Activated naive CD4-positive, alpha-beta T cell treated with anti-CD3 and anti-CD28 coated beads, Interleukin-2, amount 50 U/mL, for 72 hours (primary cell): ENCODE measurements around the gene MTG2. TPM values are rescaled to one million over a fixed set of nuclear protein-coding genes. Genes with fewer than 3 reads are reported as not detected.

Experiments
- ATAC-seq, 2 donors: fragments of 150-1000 bp; cut with Tn5 transposase; 2 replicates each; pipeline ENCODE4 v1.10.0; 2021; ENCODE audit warnings: mild to moderate bottlenecking in 2 of 2, moderate library complexity in 2 of 2
- DNase-seq, 2 donors: peaks; one replicate each; pipeline ENCODE4 v3.0.0; 2021 to 2022; ENCODE audit warnings: low spot score in 2 of 2
- H3K27ac Mint-ChIP-seq, 2 donors: one replicate each; pipeline ENCODE4 v1.8.0; 2022; ENCODE audit warnings: mild to moderate bottlenecking in 2 of 2, mixed read lengths in 2 of 2
- H3K36me3 Mint-ChIP-seq, 2 donors: one replicate each; pipeline ENCODE4 v1.8.0; 2022; ENCODE audit warnings: mixed read lengths in 2 of 2
- H3K9me3 Mint-ChIP-seq, 2 donors: one replicate each; pipeline ENCODE4 v1.8.0; 2022; ENCODE audit warnings: mixed read lengths in 2 of 2
- total RNA-seq, 2 donors: library from RNA; stranded (reverse); gene quantifications; one replicate each; pipeline ENCODE4 v1.2.3, GENCODE V29; 2022

MTG2 gene
- total RNA-seq, 2 donors from 2014 or later, result 33.9 to 39.5 TPM

- no peak for DNase-seq
- ATAC-seq, result no peak
- no peak overlapping the region for H3K27ac Mint-ChIP-seq
These were observed 4.3 kb downstream of the MTG2 start for GRCh38 chr20:62186887-62187866.

GRCh38 chr20:62190639-62191411 is 8.0 kb downstream of the MTG2 start:
- no peak for DNase-seq
- Mint-ChIP-seq H3K9me3 (no peaks in the 10 kb centered on the region), H3K27ac (no peak overlapping the region), H3K36me3 (peaks cover 4 to 5% of the 10 kb centered on the region in 2 donors)
- ATAC-seq, result no peak

More at GRCh38 chr20:62186887-62187866, 4.3 kb downstream of the MTG2 start:
- no peaks in the 10 kb centered on the region for H3K9me3 Mint-ChIP-seq
- H3K36me3 Mint-ChIP-seq, result peaks cover 2 to 5% of the 10 kb centered on the region in 2 donors

GRCh38 chr20:62191781-62192559 is 9.1 kb downstream of the MTG2 start:
- ATAC-seq (no peak), DNase-seq (no peak)
- Mint-ChIP-seq H3K36me3 (peaks cover 4 to 5% of the 10 kb centered on the region in 2 donors), H3K27ac (no peak overlapping the region), H3K9me3 (no peaks in the 10 kb centered on the region)

GRCh38 chr20:62192635-62193034 is 9.8 kb downstream of the MTG2 start:
- ATAC-seq, result no peak
- no peaks in the 10 kb centered on the region for H3K9me3 Mint-ChIP-seq
- H3K36me3 Mint-ChIP-seq, result peaks cover 4 to 5% of the 10 kb centered on the region in 2 donors
- no peak for DNase-seq
- H3K27ac Mint-ChIP-seq, result peak overlapping the region in 1 of 2 donors; percentile 69

GRCh38 chr20:62193079-62194025 is 10.5 kb downstream of the MTG2 start:
- H3K9me3 Mint-ChIP-seq, result no peaks in the 10 kb centered on the region
- ATAC-seq, result no peak
- no peak for DNase-seq
- H3K36me3 Mint-ChIP-seq, result peaks cover 6 to 7% of the 10 kb centered on the region in 2 donors
- H3K27ac Mint-ChIP-seq, result peak overlapping the region in 1 of 2 donors; percentile 69

GRCh38 chr20:62195075-62195405 is 12.2 kb downstream of the MTG2 start:
- no peak for DNase-seq
- Mint-ChIP-seq H3K9me3 (no peaks in the 10 kb centered on the region), H3K36me3 (peaks cover 15 to 18% of the 10 kb centered on the region in 2 donors), H3K27ac (no peak overlapping the region)
- no peak for ATAC-seq

GRCh38 chr20:62195736-62196135 is 12.9 kb downstream of the MTG2 start:
- DNase-seq (no peak), ATAC-seq (no peak)
- H3K36me3 Mint-ChIP-seq, result peaks cover 15 to 18% of the 10 kb centered on the region in 2 donors
- H3K27ac Mint-ChIP-seq, result no peak overlapping the region
- H3K9me3 Mint-ChIP-seq, result no peaks in the 10 kb centered on the region

- H3K36me3 Mint-ChIP-seq, result peaks cover 15 to 18% of the 10 kb centered on the region in 2 donors
- H3K9me3 Mint-ChIP-seq, result no peaks in the 10 kb centered on the region
- no peak for DNase-seq
- ATAC-seq, result no peak
- H3K27ac Mint-ChIP-seq, result no peak overlapping the region
These were observed 13.5 kb downstream of the MTG2 start for GRCh38 chr20:62196286-62196685.

- Mint-ChIP-seq H3K36me3 (peaks cover 18 to 19% of the 10 kb centered on the region in 2 donors), H3K27ac (no peak overlapping the region), H3K9me3 (no peaks in the 10 kb centered on the region)
- DNase-seq, result no peak
- no peak for ATAC-seq
These were observed 14.5 kb downstream of the MTG2 start for GRCh38 chr20:62197311-62197710.

GRCh38 chr20:62197801-62198200 is 15.0 kb downstream of the MTG2 start:
- peaks cover 18 to 19% of the 10 kb centered on the region in 2 donors for H3K36me3 Mint-ChIP-seq
- ATAC-seq (no peak), DNase-seq (no peak)
- H3K27ac Mint-ChIP-seq, result no peak overlapping the region
- H3K9me3 Mint-ChIP-seq, result no peaks in the 10 kb centered on the region

- DNase-seq (no peak), ATAC-seq (no peak)
- Mint-ChIP-seq H3K27ac (no peak overlapping the region), H3K36me3 (peaks cover 18 to 19% of the 10 kb centered on the region in 2 donors), H3K9me3 (no peaks in the 10 kb centered on the region)
These were observed 15.7 kb downstream of the MTG2 start for GRCh38 chr20:62198496-62198895.

- no peak for ATAC-seq
- H3K36me3 Mint-ChIP-seq, result peaks cover 18 to 19% of the 10 kb centered on the region in 2 donors
These were observed 16.1 kb downstream of the MTG2 start for GRCh38 chr20:62198931-62199330.

GRCh38 chr20:62200491-62201172 is 17.8 kb downstream of the MTG2 start:
- Mint-ChIP-seq H3K9me3 (no peaks in the 10 kb centered on the region), H3K36me3 (peaks cover 16 to 18% of the 10 kb centered on the region in 2 donors)
- no peak for DNase-seq

More at GRCh38 chr20:62198931-62199330, 16.1 kb downstream of the MTG2 start:
- DNase-seq, result no peak
- Mint-ChIP-seq H3K9me3 (no peaks in the 10 kb centered on the region), H3K27ac (peak overlapping the region in 1 of 2 donors; percentile 60)

GRCh38 chr20:62201173-62202082 is 18.6 kb downstream of the MTG2 start:
- peaks cover 15 to 18% of the 10 kb centered on the region in 2 donors for H3K36me3 Mint-ChIP-seq
- H3K9me3 Mint-ChIP-seq, result no peaks in the 10 kb centered on the region
- DNase-seq (no peak), ATAC-seq (no peak)
- H3K27ac Mint-ChIP-seq, result peak overlapping the region in 1 of 2 donors; percentile 82

More at GRCh38 chr20:62200491-62201172, 17.8 kb downstream of the MTG2 start:
- H3K27ac Mint-ChIP-seq, result no peak overlapping the region
- no peak for ATAC-seq
